22Rv1 (cell line): Measurements from ENCODE around the gene GRIK4.

ENCODE experiments used
- H3K27ac ChIP-seq: fragments of 450-650 bp; 2 replicates; pipeline ENCODE4 v1.5.1; 2017
- ZFX ChIP-seq: fragments of 450-650 bp; IDR thresholded peaks from 2 replicates; pipeline ENCODE4 v1.6.1; 2017; ENCODE audit warnings: antibody characterized with exemption, borderline replicate concordance
- TF ChIP-seq, protein P1 (sequence below): fragments of 450-650 bp; IDR thresholded peaks from 2 replicates; pipeline ENCODE4 v1.5.1; 2017; ENCODE audit warnings: mild to moderate bottlenecking

GRIK4 gene

DNA sequence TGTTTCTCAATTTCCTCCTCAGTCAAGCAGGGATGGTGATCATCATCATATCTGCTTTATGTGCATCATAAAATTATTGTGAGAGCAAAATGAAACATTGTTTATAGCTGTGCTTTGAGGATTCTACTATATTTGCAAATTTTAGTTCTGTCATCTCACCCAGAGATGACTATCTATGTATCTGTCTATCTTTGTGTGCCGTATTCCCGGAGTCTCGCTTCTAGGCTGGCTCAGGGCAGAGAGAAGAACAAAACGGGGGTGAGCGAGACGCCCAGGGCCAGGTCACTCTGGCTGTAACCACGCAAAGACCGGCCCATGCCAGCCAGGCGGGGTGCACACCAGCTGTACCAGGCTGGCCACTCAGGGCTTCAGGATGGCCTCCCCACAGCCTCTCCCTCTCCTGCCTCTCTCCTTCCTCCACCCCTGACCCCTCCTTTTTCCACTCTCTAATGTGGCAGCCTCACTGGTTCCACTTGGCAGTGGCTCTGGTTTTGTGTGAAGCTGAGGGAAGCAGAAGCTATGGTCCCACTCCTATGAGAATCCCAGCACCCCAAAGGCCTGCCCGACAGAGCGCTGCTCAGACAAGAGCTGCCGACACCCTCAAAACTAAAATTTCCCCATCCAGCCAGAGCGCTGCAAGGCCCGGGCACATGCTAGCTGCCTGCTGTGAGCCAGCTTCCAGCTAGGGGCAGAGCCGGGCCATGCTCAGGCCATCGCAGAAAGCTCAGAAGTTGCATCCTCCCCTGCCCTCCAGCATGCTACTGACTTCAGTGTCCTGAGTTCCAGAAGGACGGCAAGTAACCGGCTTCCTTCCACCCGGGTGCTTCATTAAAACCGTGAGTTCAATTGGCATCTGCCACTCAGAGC lies 372.8 kb downstream of the GRIK4 start:
- TF ChIP-seq ZFX = no peak
- TF ChIP-seq, protein P1, sequence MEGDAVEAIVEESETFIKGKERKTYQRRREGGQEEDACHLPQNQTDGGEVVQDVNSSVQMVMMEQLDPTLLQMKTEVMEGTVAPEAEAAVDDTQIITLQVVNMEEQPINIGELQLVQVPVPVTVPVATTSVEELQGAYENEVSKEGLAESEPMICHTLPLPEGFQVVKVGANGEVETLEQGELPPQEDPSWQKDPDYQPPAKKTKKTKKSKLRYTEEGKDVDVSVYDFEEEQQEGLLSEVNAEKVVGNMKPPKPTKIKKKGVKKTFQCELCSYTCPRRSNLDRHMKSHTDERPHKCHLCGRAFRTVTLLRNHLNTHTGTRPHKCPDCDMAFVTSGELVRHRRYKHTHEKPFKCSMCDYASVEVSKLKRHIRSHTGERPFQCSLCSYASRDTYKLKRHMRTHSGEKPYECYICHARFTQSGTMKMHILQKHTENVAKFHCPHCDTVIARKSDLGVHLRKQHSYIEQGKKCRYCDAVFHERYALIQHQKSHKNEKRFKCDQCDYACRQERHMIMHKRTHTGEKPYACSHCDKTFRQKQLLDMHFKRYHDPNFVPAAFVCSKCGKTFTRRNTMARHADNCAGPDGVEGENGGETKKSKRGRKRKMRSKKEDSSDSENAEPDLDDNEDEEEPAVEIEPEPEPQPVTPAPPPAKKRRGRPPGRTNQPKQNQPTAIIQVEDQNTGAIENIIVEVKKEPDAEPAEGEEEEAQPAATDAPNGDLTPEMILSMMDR = no peak
- H3K27ac ChIP-seq = no peak overlapping the region

DNA sequence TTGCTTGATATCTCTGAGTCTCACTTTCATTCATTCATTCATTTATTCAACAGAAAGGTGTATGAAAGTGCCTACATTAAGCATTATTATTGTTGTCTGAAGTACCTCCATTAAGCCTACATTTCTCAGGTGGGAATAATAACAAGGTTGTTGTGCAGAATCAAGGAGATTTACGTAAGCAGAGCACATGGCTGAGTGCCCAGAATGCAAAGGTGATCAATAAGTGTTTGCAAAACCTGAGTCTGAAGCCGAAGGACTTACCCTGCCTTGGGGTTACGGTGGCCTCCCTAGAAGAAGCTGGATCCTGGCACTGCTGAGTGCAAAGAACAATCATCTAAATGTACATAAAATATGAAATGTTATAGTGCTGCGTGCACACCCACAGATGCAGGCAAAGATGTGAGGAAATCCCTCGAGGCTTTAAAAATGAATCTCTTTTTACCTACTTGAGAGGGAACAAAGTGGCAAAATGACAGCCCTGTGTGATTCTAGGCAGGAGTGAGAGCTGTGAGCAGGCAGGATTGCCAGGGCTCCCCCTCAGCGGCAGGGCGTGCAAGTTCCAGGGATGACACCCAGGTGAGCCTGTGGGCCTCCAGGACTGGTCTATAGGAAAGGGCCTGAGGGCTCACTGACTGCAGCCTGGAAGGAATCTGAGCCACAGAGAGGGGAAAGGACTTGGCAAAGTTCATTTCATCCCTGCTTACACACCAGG lies 379.2 kb downstream of the GRIK4 start:
- H3K27ac ChIP-seq = no peak overlapping the region
- no peak for TF ChIP-seq ZFX
- TF ChIP-seq, protein P1 = no peak

GRCh38 chr11:120893440-120894201 lies 382.1 kb downstream of the GRIK4 start:
- TF ChIP-seq, protein P1 = no peak
- TF ChIP-seq ZFX = no peak

DNA sequence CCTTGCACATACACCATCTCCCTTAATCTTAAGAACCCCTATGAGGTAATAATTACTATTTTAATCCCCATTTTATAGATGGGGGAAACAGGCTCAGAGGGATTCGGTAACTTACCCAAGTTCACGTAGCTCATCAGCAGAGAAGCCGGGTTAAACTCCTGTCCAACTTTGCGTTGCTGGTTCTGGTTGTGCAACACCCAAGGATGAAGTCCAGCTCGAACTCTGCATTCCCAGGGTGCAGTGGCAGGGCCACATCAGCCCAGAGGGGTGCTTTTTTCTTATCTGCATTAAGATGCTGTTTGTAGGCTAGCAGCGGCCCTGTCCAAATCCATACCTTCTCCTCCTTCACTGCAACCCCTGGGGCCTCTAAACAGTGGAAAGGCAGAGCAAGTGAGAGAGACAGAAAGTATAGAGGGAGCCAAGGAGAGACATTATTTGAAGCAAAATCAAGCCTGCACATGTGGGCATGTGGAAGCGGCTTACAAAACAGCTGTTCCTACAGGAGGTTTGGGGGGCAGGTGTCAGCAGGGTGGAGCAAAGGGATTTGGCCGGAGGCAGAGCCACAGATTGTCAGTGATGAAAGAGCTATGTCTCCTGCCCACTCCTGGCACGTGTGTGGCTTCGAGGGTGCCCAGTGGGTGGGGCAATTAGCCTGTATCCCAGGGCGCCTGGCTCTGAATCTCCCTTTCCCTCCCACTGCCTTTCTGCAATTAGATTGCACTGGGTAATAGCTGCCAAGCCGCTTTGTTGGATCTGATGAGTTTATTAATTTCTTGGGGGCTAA lies 382.8 kb downstream of the GRIK4 start:
- H3K27ac ChIP-seq = no peak overlapping the region
- TF ChIP-seq, protein P1 = no peak
- TF ChIP-seq ZFX = no peak

More at GRCh38 chr11:120893440-120894201, 382.1 kb downstream of the GRIK4 start:
- H3K27ac ChIP-seq = no peak overlapping the region

GRCh38 chr11:120896687-120897086 lies 385.1 kb downstream of the GRIK4 start:
- TF ChIP-seq, protein P1 = no peak
- TF ChIP-seq ZFX = no peak
- H3K27ac ChIP-seq = no peak overlapping the region

DNA sequence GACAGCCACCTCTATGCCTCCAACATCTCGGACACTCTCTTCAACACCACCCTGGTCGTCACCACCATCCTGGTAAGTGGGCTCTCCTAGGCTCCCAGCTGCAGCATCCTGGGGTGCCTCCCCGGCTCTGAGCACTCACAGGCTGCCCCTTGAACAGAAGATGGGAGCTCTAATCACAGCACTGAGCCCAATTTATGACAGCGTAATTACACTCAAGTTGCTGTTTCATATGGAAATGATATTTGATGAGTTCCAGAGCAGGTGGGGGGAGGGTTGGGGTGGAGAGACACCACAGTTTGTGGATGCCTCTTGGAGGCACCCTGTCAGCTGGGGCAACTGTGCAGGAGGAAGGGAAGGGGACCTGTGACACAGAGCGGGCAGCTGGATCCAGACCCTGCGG lies 387.0 kb downstream of the GRIK4 start:
- TF ChIP-seq, protein P1 = no peak
- no peak for TF ChIP-seq ZFX

More for the DNA sequence above, 387.0 kb downstream of the GRIK4 start:
- no peak overlapping the region for H3K27ac ChIP-seq
